Fibroblast of skin of left biceps (primary cell): ENCODE results near the gene AMER3.
"Not testable (repeated sequence)": the region's sequence is repeated elsewhere in the genome, so short reads cannot be mapped to it uniquely, and the experiment has no call there.

Experiments used
- DNase-seq, 2 experiments: peaks; one replicate each; pipeline ENCODE4 v3.0.0-alpha.2; 2013; ENCODE audit warnings: low read depth in 2 of 2

The AMER3 gene

GRCh38 chr2:130755256-130756052, at the start of gene AMER3:
TSS of gene AMER3 (plus strand) at chr2:130755540. CDS start at chr2:130762073, 6,533 bp downstream.
- DNase-seq = no peak

GRCh38 chr2:130714795-130715194, 40.5 kb upstream of the AMER3 start:
- DNase-seq = not testable (repeated sequence)

- no peak for DNase-seq
These were observed 35.3 kb upstream of the AMER3 start for GRCh38 chr2:130720036-130720435.

GRCh38 chr2:130720528-130720927, 34.8 kb upstream of the AMER3 start:
- DNase-seq = no peak

- no peak for DNase-seq
These were observed 30.9 kb upstream of the AMER3 start for GRCh38 chr2:130724455-130724854.

GRCh38 chr2:130726614-130727180, 28.6 kb upstream of the AMER3 start:
- DNase-seq = no peak

GRCh38 chr2:130727286-130727924, 27.9 kb upstream of the AMER3 start:
- peak; percentile 34 to 37 for DNase-seq

- no peak for DNase-seq
These were observed 27.3 kb upstream of the AMER3 start for GRCh38 chr2:130728007-130728454.

- DNase-seq = no peak
These were observed 26.6 kb upstream of the AMER3 start, which contains the start of gene GPR148 for GRCh38 chr2:130728549-130729316. TSS of gene GPR148 (plus strand) at chr2:130729070. CDS start at chr2:130729152, 82 bp downstream.

- no peak for DNase-seq
These were observed 25.7 kb upstream of the AMER3 start for GRCh38 chr2:130729322-130730299.

- not testable (repeated sequence) for DNase-seq
These were observed 23.1 kb upstream of the AMER3 start for GRCh38 chr2:130732257-130732656.

- DNase-seq = no peak
These were observed 20.1 kb upstream of the AMER3 start for GRCh38 chr2:130735200-130735599.

- DNase-seq = no peak
These were observed 18.9 kb upstream of the AMER3 start for GRCh38 chr2:130736487-130736886.

- no peak for DNase-seq
These were observed 17.7 kb upstream of the AMER3 start for GRCh38 chr2:130737592-130737991.

GRCh38 chr2:130740671-130741070, 14.7 kb upstream of the AMER3 start:
- no peak for DNase-seq

GRCh38 chr2:130743278-130743677, 12.1 kb upstream of the AMER3 start:
- DNase-seq = no peak

GRCh38 chr2:130744287-130745117, 10.8 kb upstream of the AMER3 start:
- DNase-seq = no peak

- no peak for DNase-seq
These were observed 6.3 kb upstream of the AMER3 start for GRCh38 chr2:130749078-130749477.

- no peak for DNase-seq
These were observed 5.7 kb upstream of the AMER3 start for GRCh38 chr2:130749641-130750040.

GRCh38 chr2:130754811-130755210, 529 bp upstream of the AMER3 start:
- no peak for DNase-seq
